ENCODE measurements around the gene PCDH9.

The PCDH9 gene

DNA sequence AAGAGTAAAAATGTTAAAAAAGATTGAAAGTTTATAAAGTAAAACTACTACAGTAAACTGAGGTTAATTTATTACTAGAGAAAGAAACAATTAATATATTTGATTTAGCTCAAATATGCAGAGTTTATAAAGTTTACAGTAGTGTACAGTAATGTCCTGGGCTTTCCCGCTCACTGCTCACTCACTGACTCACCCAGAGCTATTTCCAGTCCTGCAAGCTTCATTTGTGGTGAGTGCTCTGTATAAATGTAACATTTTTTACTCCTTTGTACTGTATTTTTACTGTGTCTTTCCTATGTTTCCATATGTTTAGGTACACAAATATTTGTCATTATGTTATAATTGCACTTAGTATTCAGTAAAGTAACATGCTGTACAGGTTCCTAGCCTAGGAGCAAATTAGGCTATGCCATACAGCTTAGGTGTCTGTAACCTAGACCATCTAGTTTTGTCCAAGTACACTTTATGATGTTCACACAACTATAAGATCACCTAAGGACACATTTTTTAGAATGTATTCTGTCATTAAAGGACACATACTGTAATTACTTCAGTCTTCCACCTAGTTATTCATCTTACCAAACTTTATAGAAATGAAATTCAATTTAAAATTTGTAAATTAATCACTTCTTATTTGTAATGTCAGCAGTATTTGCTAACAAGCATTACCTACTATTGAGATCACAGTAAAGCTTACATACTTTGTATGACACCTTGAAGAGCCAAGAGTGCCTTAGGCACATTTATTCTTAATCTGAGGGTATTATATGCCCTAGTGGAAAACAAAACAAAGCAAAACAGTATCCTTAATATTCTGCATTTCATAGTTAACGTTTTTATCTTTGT, 683.4 kb downstream of the PCDH9 start:
- H3K9ac ChIP-seq (ENCODE audit: insufficient read length, low read depth) = no peak overlapping the region
- no peak for DNase-seq (ENCODE audit: low read depth, low spot score)
- H3K4me3 ChIP-seq (ENCODE audit: insufficient read length, low read depth) = no peak overlapping the region
- no peaks in the 10 kb centered on the region for H3K9me3 ChIP-seq (ENCODE audit: insufficient read depth, low read length)
- no peaks in the 10 kb centered on the region for H3K4me1 ChIP-seq (ENCODE audit: insufficient read depth, insufficient read length)
- TF ChIP-seq ZNF274 (IDR thresholded peaks at IDR 0.05; ENCODE audit: low read depth, low read length) (no peak), SUZ12 (IDR thresholded peaks at IDR 0.05; ENCODE audit: extremely low read depth, insufficient read depth, insufficient read length) (no peak), YY1 (IDR thresholded peaks at IDR 0.05; ENCODE audit: insufficient read depth, insufficient read length) (no peak)
- H3K36me3 ChIP-seq (ENCODE audit: insufficient read depth, insufficient read length, low read length) = no peaks in the 10 kb centered on the region
- H3K27me3 ChIP-seq (ENCODE audit: insufficient read depth, insufficient read length) = no peaks in the 10 kb centered on the region

DNA sequence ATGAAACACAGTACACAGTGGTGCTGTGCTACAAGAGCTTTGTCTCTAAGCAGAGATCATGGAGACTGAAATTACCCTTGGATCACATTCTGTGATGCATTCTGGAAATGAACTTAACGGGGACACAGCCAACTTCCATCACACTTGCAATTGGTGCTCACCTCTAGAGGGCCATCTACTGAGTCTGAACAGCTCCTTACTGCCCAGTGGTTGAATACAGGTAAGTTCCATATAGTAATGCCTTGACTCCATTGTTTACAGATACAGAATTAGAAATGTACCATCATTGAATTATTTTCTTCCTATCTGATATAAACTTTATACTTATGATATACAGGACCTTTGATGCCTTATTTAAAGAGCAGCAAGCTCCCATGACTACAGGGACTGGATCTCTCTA, 686.4 kb downstream of the PCDH9 start:
- TF ChIP-seq SUZ12 (IDR thresholded peaks at IDR 0.05; ENCODE audit: extremely low read depth, insufficient read depth, insufficient read length) (no peak), ZNF274 (IDR thresholded peaks at IDR 0.05; ENCODE audit: low read depth, low read length) (no peak), YY1 (IDR thresholded peaks at IDR 0.05; ENCODE audit: insufficient read depth, insufficient read length) (no peak)
- DNase-seq (ENCODE audit: low read depth, low spot score) = no peak

DNA sequence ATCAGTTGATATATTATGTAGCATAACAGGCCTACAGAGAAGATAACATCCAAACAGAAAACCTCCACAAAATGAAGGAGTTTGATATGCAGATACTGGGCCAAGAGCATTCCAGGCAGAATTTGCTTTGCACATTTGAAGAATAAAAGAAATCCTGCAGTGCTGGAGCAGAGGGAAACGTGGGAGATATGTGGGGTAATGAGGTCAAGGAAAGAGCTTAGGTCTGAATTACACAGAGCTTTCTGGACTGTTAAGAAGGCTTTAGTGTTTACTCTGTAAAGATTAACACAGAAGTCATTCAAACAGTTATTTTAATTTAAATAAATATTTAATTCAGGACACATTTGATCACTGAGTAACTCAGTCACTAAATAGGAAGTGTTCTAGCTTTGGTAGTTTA, 692.7 kb downstream of the PCDH9 start:
- no peak for DNase-seq (ENCODE audit: low read depth, low spot score)
- Histone ChIP-seq H3K9ac (ENCODE audit: insufficient read length, low read depth) (no peak overlapping the region), H3K4me3 (ENCODE audit: insufficient read length, low read depth) (no peak overlapping the region), H3K9me3 (ENCODE audit: insufficient read depth, low read length) (no peaks in the 10 kb centered on the region), H3K36me3 (ENCODE audit: insufficient read depth, insufficient read length, low read length) (no peaks in the 10 kb centered on the region), H3K27me3 (ENCODE audit: insufficient read depth, insufficient read length) (no peaks in the 10 kb centered on the region), H3K4me1 (ENCODE audit: insufficient read depth, insufficient read length) (no peaks in the 10 kb centered on the region)
- TF ChIP-seq ZNF274 (IDR thresholded peaks at IDR 0.05; ENCODE audit: low read depth, low read length) (no peak), YY1 (IDR thresholded peaks at IDR 0.05; ENCODE audit: insufficient read depth, insufficient read length) (no peak), SUZ12 (IDR thresholded peaks at IDR 0.05; ENCODE audit: extremely low read depth, insufficient read depth, insufficient read length) (no peak)

More for the DNA sequence above, 686.4 kb downstream of the PCDH9 start:
- Histone ChIP-seq H3K9me3 (ENCODE audit: insufficient read depth, low read length) (no peaks in the 10 kb centered on the region), H3K9ac (ENCODE audit: insufficient read length, low read depth) (no peak overlapping the region), H3K27me3 (ENCODE audit: insufficient read depth, insufficient read length) (no peaks in the 10 kb centered on the region), H3K4me1 (ENCODE audit: insufficient read depth, insufficient read length) (no peaks in the 10 kb centered on the region), H3K36me3 (ENCODE audit: insufficient read depth, insufficient read length, low read length) (no peaks in the 10 kb centered on the region), H3K4me3 (ENCODE audit: insufficient read length, low read depth) (no peak overlapping the region)

DNA sequence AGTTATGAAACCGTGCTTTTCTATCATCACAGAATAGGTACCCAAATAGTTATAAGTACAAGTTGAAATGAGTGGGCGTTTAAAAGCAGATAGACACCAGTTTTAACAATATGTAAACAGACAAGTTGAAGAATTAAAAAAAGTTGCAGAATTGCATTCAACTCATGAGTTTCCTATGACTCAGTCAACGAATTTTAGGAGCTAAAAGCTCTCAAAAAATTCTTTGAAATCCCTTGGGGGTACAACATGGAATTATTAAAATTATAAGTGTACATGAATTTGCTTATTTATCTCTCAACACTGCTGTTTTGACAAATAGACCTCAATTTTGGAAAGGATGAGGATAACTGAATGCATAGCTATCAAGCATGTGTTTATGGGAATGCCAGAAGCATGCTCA, 693.4 kb downstream of the PCDH9 start:
- DNase-seq (ENCODE audit: low read depth, low spot score) = no peak
- Histone ChIP-seq H3K4me1 (ENCODE audit: insufficient read depth, insufficient read length) (no peaks in the 10 kb centered on the region), H3K27me3 (ENCODE audit: insufficient read depth, insufficient read length) (no peaks in the 10 kb centered on the region), H3K9ac (ENCODE audit: insufficient read length, low read depth) (no peak overlapping the region), H3K9me3 (ENCODE audit: insufficient read depth, low read length) (no peaks in the 10 kb centered on the region), H3K4me3 (ENCODE audit: insufficient read length, low read depth) (no peak overlapping the region), H3K36me3 (ENCODE audit: insufficient read depth, insufficient read length, low read length) (no peaks in the 10 kb centered on the region)
- TF ChIP-seq ZNF274 (IDR thresholded peaks at IDR 0.05; ENCODE audit: low read depth, low read length) (no peak), SUZ12 (IDR thresholded peaks at IDR 0.05; ENCODE audit: extremely low read depth, insufficient read depth, insufficient read length) (no peak), YY1 (IDR thresholded peaks at IDR 0.05; ENCODE audit: insufficient read depth, insufficient read length) (no peak)

DNA sequence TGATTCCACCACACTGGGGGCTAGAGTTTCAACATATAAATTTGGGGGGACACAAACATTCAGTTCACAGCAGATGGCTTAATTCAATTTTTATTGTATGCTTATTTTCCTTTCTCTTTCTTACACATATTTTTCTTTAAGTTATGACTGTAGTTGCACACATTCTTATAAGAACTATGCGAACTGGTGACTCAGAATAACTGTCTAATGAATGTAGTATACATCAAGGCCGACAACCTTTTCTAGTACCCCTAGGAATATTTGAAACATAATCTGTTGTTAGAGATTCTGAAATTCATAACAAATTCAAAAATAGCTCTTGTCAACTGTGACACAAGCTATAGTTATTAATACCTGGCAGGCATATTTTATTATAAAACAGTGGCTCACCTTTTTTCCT, 695.6 kb downstream of the PCDH9 start:
- Histone ChIP-seq H3K4me1 (ENCODE audit: insufficient read depth, insufficient read length) (no peaks in the 10 kb centered on the region), H3K36me3 (ENCODE audit: insufficient read depth, insufficient read length, low read length) (no peaks in the 10 kb centered on the region), H3K27me3 (ENCODE audit: insufficient read depth, insufficient read length) (no peaks in the 10 kb centered on the region), H3K4me3 (ENCODE audit: insufficient read length, low read depth) (no peak overlapping the region), H3K9me3 (ENCODE audit: insufficient read depth, low read length) (no peaks in the 10 kb centered on the region), H3K9ac (ENCODE audit: insufficient read length, low read depth) (no peak overlapping the region)
- TF ChIP-seq ZNF274 (IDR thresholded peaks at IDR 0.05; ENCODE audit: low read depth, low read length) = no peak
- TF ChIP-seq YY1 (IDR thresholded peaks at IDR 0.05; ENCODE audit: insufficient read depth, insufficient read length) = no peak
- TF ChIP-seq SUZ12 (IDR thresholded peaks at IDR 0.05; ENCODE audit: extremely low read depth, insufficient read depth, insufficient read length) = no peak
- DNase-seq (ENCODE audit: low read depth, low spot score) = no peak

DNA sequence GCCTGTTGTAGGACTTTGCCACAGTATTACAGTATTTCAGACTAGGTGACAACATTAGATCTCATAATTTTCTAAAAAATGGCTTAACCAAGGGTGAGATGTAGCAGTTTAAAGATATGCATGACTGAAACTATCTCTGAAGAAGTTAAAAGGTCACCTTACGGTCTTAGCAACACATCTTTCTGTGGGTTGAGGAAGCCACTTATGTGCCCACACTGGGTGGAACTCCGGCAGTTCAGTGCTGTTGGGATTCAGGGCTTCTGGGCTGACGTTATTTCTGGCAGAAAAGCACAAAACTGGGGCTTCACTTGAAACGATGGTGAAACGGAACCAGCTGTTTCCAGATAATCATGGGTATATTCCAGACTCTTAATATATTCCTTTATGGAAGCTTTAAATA, 697.3 kb downstream of the PCDH9 start:
- Histone ChIP-seq H3K9me3 (ENCODE audit: insufficient read depth, low read length) (no peaks in the 10 kb centered on the region), H3K27me3 (ENCODE audit: insufficient read depth, insufficient read length) (no peaks in the 10 kb centered on the region), H3K36me3 (ENCODE audit: insufficient read depth, insufficient read length, low read length) (no peaks in the 10 kb centered on the region), H3K4me3 (ENCODE audit: insufficient read length, low read depth) (no peak overlapping the region), H3K9ac (ENCODE audit: insufficient read length, low read depth) (no peak overlapping the region), H3K4me1 (ENCODE audit: insufficient read depth, insufficient read length) (no peaks in the 10 kb centered on the region)
- DNase-seq (ENCODE audit: low read depth, low spot score) = no peak
- TF ChIP-seq ZNF274 (IDR thresholded peaks at IDR 0.05; ENCODE audit: low read depth, low read length) (no peak), SUZ12 (IDR thresholded peaks at IDR 0.05; ENCODE audit: extremely low read depth, insufficient read depth, insufficient read length) (no peak), YY1 (IDR thresholded peaks at IDR 0.05; ENCODE audit: insufficient read depth, insufficient read length) (no peak)

DNA sequence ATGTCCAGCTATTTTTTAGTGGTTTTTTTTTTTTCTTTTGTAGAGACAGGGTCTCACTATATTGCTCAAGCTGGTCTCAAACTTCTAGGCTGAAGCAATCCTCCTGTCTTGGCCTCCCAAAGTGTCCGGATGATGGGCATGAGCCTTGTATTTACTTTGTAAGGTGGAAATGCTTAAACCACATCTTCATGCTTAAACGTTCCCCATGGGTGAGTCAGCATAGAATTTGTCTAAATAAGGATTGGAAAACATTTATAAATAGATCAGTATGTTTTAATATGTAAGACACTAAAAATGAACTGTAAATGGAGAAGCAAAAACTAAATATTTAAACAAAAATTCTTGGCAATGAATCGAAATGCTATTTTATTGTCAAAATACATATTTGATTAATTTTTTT, 698.0 kb downstream of the PCDH9 start:
- H3K4me3 ChIP-seq (ENCODE audit: insufficient read length, low read depth) = no peak overlapping the region
- H3K9ac ChIP-seq (ENCODE audit: insufficient read length, low read depth) = no peak overlapping the region
- TF ChIP-seq YY1 (IDR thresholded peaks at IDR 0.05; ENCODE audit: insufficient read depth, insufficient read length) (no peak), ZNF274 (IDR thresholded peaks at IDR 0.05; ENCODE audit: low read depth, low read length) (no peak), SUZ12 (IDR thresholded peaks at IDR 0.05; ENCODE audit: extremely low read depth, insufficient read depth, insufficient read length) (no peak)
- no peaks in the 10 kb centered on the region for H3K36me3 ChIP-seq (ENCODE audit: insufficient read depth, insufficient read length, low read length)
- no peaks in the 10 kb centered on the region for H3K27me3 ChIP-seq (ENCODE audit: insufficient read depth, insufficient read length)
- no peaks in the 10 kb centered on the region for H3K4me1 ChIP-seq (ENCODE audit: insufficient read depth, insufficient read length)
- H3K9me3 ChIP-seq (ENCODE audit: insufficient read depth, low read length) = no peaks in the 10 kb centered on the region
- no peak for DNase-seq (ENCODE audit: low read depth, low spot score)

Data from NT2/D1 (cell line).